ENCODE data around the gene COG8.

Gene COG8

GRCh38 chr16:69344171-69344570, 4.8 kb upstream of the COG8 start:
- no peak for DNase-seq

- DNase-seq: no peak
Observed at GRCh38 chr16:69340095-69340644, 806 bp upstream of the COG8 start.

GRCh38 chr16:69338557-69339288, 641 bp downstream of the COG8 start:
- no peak for DNase-seq

- DNase-seq: no peak
Observed at GRCh38 chr16:69334696-69335095, 4.7 kb downstream of the COG8 start.

- peak; percentile 95 for DNase-seq
Observed at GRCh38 chr16:69330286-69331109, 8.9 kb downstream of the COG8 start, which contains the start of gene PDF. PDF (minus strand) TSS chr16:69330588; CDS start chr16:69330570, 18 bp downstream.

GRCh38 chr16:69329369-69330285, 9.7 kb downstream of the COG8 start:
- DNase-seq: no peak

GRCh38 chr16:69328854-69329316, 10.5 kb downstream of the COG8 start:
- no peak for DNase-seq

- DNase-seq: no peak
Observed at GRCh38 chr16:69327585-69328310, 11.6 kb downstream of the COG8 start.

GRCh38 chr16:69326172-69326873, 13.0 kb downstream of the COG8 start:
- no peak for DNase-seq

GRCh38 chr16:69325784-69326171, 13.6 kb downstream of the COG8 start:
- no peak for DNase-seq

GRCh38 chr16:69324585-69325253, 14.6 kb downstream of the COG8 start:
- DNase-seq: no peak

- DNase-seq: no peak
Observed at GRCh38 chr16:69324013-69324531, 15.3 kb downstream of the COG8 start.

- DNase-seq: no peak
Observed at GRCh38 chr16:69323415-69323814, 15.9 kb downstream of the COG8 start.

- no peak for DNase-seq
Observed at GRCh38 chr16:69322343-69322742, 17.0 kb downstream of the COG8 start.

- no peak for DNase-seq
Observed at GRCh38 chr16:69321080-69321479, 18.3 kb downstream of the COG8 start.

GRCh38 chr16:69320740-69321073, 18.7 kb downstream of the COG8 start:
- no peak for DNase-seq

GRCh38 chr16:69319826-69320739, 19.3 kb downstream of the COG8 start:
- no peak for DNase-seq

GRCh38 chr16:69319381-69319780, 20.0 kb downstream of the COG8 start:
- DNase-seq: no peak

- DNase-seq: no peak
Observed at GRCh38 chr16:69318911-69319289, 20.5 kb downstream of the COG8 start.

Measured in NCI-H226 (cell line).